ENCODE data around the gene GNB1. TPM values are rescaled to one million over a fixed set of nuclear protein-coding genes. Genes with fewer than 3 reads are reported as not detected.

Gene GNB1
- total RNA-seq, 1 experiment from 2014 or later: 400 TPM

DNA sequence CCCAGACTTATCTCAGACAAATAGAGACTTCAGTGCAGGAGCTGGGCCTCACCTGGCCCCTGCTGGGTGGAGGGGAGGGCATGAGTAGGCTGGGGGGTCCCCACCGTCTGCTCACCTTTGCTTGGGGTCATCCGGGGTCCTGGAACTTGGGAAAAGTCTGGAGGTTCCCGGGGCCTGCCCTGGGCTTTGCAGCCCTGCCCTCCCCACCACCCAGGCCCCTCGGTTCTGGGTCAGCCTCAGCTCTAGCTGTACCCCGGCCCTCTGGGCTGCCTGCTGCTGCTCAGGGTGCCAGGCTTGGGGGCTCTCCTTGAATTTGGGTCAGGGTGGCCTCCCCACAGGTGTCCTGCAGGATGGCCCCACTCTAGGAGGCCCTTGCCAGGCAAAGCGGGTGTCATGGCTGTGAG, 30.6 kb upstream of the GNB1 start:
- Histone ChIP-seq H2BK15ac (ENCODE audit: low read depth, low read length) (no peak overlapping the region), H3K4ac (ENCODE audit: low read depth, low read length) (no peak overlapping the region), H2BK5ac (ENCODE audit: insufficient read length, low read length) (no peak overlapping the region), H4K91ac (ENCODE audit: insufficient read length, low read depth, low read length) (no peak overlapping the region), H3K27ac (ENCODE audit: insufficient read length, low read depth, low read length) (no peak overlapping the region), H2BK20ac (ENCODE audit: low read depth, low read length, poor library complexity, severe bottlenecking) (no peak overlapping the region), H4K20me1 (ENCODE audit: control insufficient read depth, insufficient read depth, insufficient read length) (no peaks in the 10 kb centered on the region), H3K9me3 (ENCODE audit: control insufficient read depth, low read depth, low read length) (no peaks in the 10 kb centered on the region), H3K4me1 (ENCODE audit: insufficient read depth, low read length) (no peaks in the 10 kb centered on the region), H2AK5ac (ENCODE audit: insufficient read length, low read length) (no peak overlapping the region), H3K14ac (ENCODE audit: insufficient read depth, low read length) (no peak overlapping the region), H3K27me3 (ENCODE audit: insufficient read depth, low read length) (no peaks in the 10 kb centered on the region), H3K79me2 (ENCODE audit: insufficient read depth, low read length) (no peaks in the 10 kb centered on the region), H4K8ac (replicated peaks; ENCODE audit: insufficient read length, low read depth, low read length) (no peak overlapping the region), H3K56ac (ENCODE audit: insufficient read length, low read depth, low read length) (no peak overlapping the region), H4K5ac (ENCODE audit: insufficient read length, low read depth, low read length) (no peak overlapping the region), H3K23ac (ENCODE audit: insufficient read length, low read depth, low read length) (no peak overlapping the region), H3T11ph (ENCODE audit: low read length) (no peak overlapping the region), H3K4me2 (ENCODE audit: insufficient read depth, insufficient read length, low read length) (no peak overlapping the region), H3K79me1 (ENCODE audit: insufficient read depth, low read depth, low read length, poor library complexity, severe bottlenecking) (no peaks in the 10 kb centered on the region), H3K9ac (ENCODE audit: extremely low read depth, insufficient read length, low read length) (no peak overlapping the region), H2BK12ac (ENCODE audit: insufficient read length, low read depth, low read length) (no peak overlapping the region), H2BK120ac (ENCODE audit: low read depth, low read length, poor library complexity, severe bottlenecking) (no peak overlapping the region), H2AFZ (ENCODE audit: low read length) (no peak overlapping the region), H3K23me2 (ENCODE audit: insufficient read length, low read depth, low read length, poor library complexity, severe bottlenecking) (no peaks in the 10 kb centered on the region), H3K18ac (ENCODE audit: insufficient read length, low read depth, low read length) (no peak overlapping the region)
- peaks cover 5% of the 10 kb centered on the region in 2 experiments; a peak in 2 of 5 replicates for H3K9me3 Mint-ChIP-seq
- peaks cover 4% of the 10 kb centered on the region for H3K27me3 Mint-ChIP-seq (ENCODE audit: low read depth)
- peaks cover 0 to 12% of the 10 kb centered on the region in 2 experiments; a peak in 2 of 4 replicates for H3K4me1 Mint-ChIP-seq
- no CpG with 5 or more reads among the region's 6 CpGs for WGBS (ENCODE audit: extremely low coverage, insufficient read length, low lambda C conversion rate)
- H3K4me3 Mint-ChIP-seq: no peak overlapping the region
- H3K36me3 Mint-ChIP-seq (ENCODE audit: insufficient read depth in 1 of 3, low read depth in 3 of 3): no peaks in the 10 kb centered on the region; a peak in 1 of 7 replicates
- peak; percentile 24 for DNase-seq
- no peak overlapping the region for H3K27ac Mint-ChIP-seq
- TF ChIP-seq, protein P1, sequence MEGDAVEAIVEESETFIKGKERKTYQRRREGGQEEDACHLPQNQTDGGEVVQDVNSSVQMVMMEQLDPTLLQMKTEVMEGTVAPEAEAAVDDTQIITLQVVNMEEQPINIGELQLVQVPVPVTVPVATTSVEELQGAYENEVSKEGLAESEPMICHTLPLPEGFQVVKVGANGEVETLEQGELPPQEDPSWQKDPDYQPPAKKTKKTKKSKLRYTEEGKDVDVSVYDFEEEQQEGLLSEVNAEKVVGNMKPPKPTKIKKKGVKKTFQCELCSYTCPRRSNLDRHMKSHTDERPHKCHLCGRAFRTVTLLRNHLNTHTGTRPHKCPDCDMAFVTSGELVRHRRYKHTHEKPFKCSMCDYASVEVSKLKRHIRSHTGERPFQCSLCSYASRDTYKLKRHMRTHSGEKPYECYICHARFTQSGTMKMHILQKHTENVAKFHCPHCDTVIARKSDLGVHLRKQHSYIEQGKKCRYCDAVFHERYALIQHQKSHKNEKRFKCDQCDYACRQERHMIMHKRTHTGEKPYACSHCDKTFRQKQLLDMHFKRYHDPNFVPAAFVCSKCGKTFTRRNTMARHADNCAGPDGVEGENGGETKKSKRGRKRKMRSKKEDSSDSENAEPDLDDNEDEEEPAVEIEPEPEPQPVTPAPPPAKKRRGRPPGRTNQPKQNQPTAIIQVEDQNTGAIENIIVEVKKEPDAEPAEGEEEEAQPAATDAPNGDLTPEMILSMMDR (conservative IDR thresholded peaks at IDR 0.05): no peak

Measured in H9 (cell line).